DMS153 treated with DMSO at 0.1 percent for 48 hours (cell line): ENCODE data around the gene PCK2.

Experiments used
- DNase-seq: peaks from one replicate; lab custom pipeline; 2025; ENCODE audit not compliant: unreplicated experiment; lab: John Stamatoyannopoulos, UW

Gene PCK2

GRCh38 chr14:24150567-24150966 is 56.5 kb downstream of the PCK2 start:
- DNase-seq = no peak

GRCh38 chr14:24150993-24151392 is 56.9 kb downstream of the PCK2 start:
- DNase-seq = no peak

GRCh38 chr14:24151404-24152080 is 57.4 kb downstream of the PCK2 start:
- no peak for DNase-seq
